Upper lobe of right lung (tissue), 1 donor: Measurements from ENCODE around the gene TM2D3. TPM values are rescaled to one million over a fixed set of nuclear protein-coding genes. Genes with fewer than 3 reads are reported as not detected.

Experiments used
- ATAC-seq: fragments of 200-7000 bp; cut with Tn5 transposase; one replicate; pipeline ENCODE4 v1.9.1; 2020; ENCODE audit warnings: mild to moderate bottlenecking, moderate library complexity
- DNase-seq: peaks from one replicate; pipeline ENCODE4 v3.0.0-alpha.2; 2020
- H3K27ac ChIP-seq: fragments of 200-600 bp; one replicate; pipeline ENCODE4 v1.8.0; 2022
- H3K27me3 ChIP-seq: fragments of 200-600 bp; one replicate; pipeline ENCODE4 v1.8.0; 2022; ENCODE audit warnings: mild to moderate bottlenecking
- H3K36me3 ChIP-seq: fragments of 200-600 bp; one replicate; pipeline ENCODE4 v1.8.0; 2022
- H3K4me1 ChIP-seq: fragments of 200-600 bp; one replicate; pipeline ENCODE4 v1.8.0; 2022
- H3K4me3 ChIP-seq: fragments of 200-600 bp; one replicate; pipeline ENCODE4 v1.8.0; 2022; ENCODE audit warnings: mild to moderate bottlenecking
- H3K9me3 ChIP-seq: fragments of 200-600 bp; one replicate; pipeline ENCODE4 v1.8.0; 2022
- intact Hi-C: fragments of 100-400 bp; cut with DNase I; formaldehyde crosslinking; loops from one replicate; pipeline ENCODE4 v1.11.0; 2022
- total RNA-seq: library from RNA; stranded (reverse); fragmentation: NEBNext Ultra II Directional; extraction: Animal tissue kit (Norgen Biotek cat#: 25700); gene quantifications from one replicate; pipeline ENCODE4 v1.2.1, GENCODE V29; 2021
- TF ChIP-seq, protein P1 (sequence below): fragments of 200-600 bp; IDR thresholded peaks from one replicate; pipeline ENCODE4 v1.8.0; 2022; ENCODE audit warnings: antibody characterized with exemption
- donor health status: DM: no; HTN: yes; CAD: no; lungs with severe emphysema.

The TM2D3 gene
- total RNA-seq, 1 donor from 2014 or later = 47.4 TPM

DNA sequence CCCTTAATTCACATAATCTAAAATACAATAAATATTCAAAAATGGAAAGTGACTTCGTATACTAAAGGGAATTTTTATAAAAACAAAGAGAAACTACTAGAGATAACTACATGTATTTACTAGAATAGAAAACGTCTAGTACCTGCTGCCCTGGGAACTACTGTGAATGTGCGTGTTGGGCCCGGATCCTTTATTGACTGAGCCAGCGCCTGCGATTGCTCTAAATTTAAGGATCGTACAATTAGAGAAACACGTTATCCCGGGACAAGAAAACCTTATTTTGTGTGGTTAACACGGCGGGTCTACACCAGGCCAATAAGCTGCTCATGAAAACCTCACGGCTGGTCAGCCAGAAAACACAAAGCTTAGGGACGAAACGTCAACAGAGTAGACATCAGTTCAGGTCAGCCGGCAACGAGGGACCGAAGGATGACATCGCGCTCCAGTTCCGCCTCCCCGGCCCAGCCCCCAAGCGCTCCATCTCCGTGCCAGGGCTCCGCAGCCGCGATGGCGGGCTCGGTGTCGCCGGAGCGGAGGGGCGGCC is 555 bp downstream of the TM2D3 start:
- intact Hi-C loops = no loop called here

DNA sequence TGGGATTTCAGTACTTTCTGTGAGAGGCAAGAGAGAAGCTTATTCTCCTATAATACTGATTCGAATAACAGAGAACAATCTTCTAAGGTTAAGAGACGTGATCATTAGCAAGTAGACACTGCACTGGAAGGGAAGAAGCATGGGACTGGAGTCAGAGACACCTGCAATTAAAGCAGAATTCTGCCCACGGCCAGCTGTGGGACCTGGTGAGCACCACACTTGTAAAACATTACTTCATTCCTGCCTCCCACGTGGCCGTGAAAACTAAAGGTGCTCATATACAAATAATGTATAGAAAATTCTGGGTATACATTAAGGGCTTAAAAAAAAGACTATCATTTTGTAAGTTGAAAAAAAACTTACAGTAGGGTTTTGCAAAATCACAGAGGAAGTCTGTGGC is 2.0 kb downstream of the TM2D3 start:
- Histone ChIP-seq H3K4me1 (peaks cover 29% of the 10 kb centered on the region), H3K27me3 (no peaks in the 10 kb centered on the region), H3K36me3 (peaks cover 45% of the 10 kb centered on the region), H3K4me3 (no peak overlapping the region), H3K27ac (no peak overlapping the region), H3K9me3 (no peaks in the 10 kb centered on the region)
- DNase-seq = no peak
- ATAC-seq = no peak
- intact Hi-C loops = no loop called here
- TF ChIP-seq, protein P1, sequence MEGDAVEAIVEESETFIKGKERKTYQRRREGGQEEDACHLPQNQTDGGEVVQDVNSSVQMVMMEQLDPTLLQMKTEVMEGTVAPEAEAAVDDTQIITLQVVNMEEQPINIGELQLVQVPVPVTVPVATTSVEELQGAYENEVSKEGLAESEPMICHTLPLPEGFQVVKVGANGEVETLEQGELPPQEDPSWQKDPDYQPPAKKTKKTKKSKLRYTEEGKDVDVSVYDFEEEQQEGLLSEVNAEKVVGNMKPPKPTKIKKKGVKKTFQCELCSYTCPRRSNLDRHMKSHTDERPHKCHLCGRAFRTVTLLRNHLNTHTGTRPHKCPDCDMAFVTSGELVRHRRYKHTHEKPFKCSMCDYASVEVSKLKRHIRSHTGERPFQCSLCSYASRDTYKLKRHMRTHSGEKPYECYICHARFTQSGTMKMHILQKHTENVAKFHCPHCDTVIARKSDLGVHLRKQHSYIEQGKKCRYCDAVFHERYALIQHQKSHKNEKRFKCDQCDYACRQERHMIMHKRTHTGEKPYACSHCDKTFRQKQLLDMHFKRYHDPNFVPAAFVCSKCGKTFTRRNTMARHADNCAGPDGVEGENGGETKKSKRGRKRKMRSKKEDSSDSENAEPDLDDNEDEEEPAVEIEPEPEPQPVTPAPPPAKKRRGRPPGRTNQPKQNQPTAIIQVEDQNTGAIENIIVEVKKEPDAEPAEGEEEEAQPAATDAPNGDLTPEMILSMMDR = no peak

More for the DNA sequence above, 555 bp downstream of the TM2D3 start:
- H3K27ac ChIP-seq = peak overlapping the region; percentile 97
- ATAC-seq = peak; percentile 71
- no peak for DNase-seq
- peaks cover 39% of the 10 kb centered on the region for H3K36me3 ChIP-seq
- TF ChIP-seq, protein P1 = no peak
- H3K4me1 ChIP-seq = peaks cover 29% of the 10 kb centered on the region
- no peaks in the 10 kb centered on the region for H3K27me3 ChIP-seq
- H3K4me3 ChIP-seq = peak overlapping the region; percentile 89
- no peaks in the 10 kb centered on the region for H3K9me3 ChIP-seq

DNA sequence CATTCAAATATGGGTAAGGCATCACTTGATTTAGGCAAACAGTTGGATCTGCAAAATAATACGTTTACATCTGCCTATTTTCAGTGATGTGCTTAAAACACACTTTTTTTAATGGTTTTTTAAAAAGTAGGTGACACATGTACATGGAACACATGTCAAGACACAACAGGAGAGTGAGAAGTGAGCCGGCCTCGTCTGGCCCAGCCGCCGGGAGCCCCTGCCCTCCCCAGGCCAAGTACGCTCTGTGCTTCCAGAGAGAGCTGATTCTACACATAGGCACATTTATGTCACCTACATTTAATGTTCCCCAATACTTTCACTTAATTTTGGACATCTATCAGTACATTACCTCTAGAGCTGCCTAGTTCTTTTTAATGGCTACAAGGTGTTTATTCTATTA is 3.8 kb downstream of the TM2D3 start:
- intact Hi-C loops = loop anchor here (10.0 kb wide), 1 partner anchor 344 kb away; no protein-coding TSS in a partner anchor
- peaks cover 26% of the 10 kb centered on the region for H3K4me1 ChIP-seq
- TF ChIP-seq, protein P1 = no peak
- no peaks in the 10 kb centered on the region for H3K27me3 ChIP-seq
- H3K9me3 ChIP-seq = no peaks in the 10 kb centered on the region
- no peak for DNase-seq
- H3K4me3 ChIP-seq = no peak overlapping the region
- no peak for ATAC-seq
- no peak overlapping the region for H3K27ac ChIP-seq
- H3K36me3 ChIP-seq = peaks cover 62% of the 10 kb centered on the region

DNA sequence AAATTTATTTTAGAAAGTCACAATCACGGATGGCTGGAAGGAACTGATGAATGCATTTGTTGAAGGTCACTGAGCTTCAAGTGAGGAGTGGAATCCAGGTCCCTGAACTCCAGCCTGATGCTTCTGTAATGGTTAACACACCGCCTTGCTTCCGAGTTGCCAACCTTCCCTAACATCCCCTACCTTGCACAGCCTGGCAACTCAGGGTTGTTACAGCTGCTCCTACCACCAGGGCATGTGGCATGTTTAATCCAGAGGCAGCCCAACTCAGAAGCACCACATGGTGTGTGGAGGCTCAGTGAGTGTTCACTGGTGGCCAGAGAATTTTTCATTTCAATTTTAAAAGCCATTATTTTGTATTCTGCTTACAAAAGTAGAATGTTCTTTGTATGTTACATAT is 4.9 kb downstream of the TM2D3 start:
- TF ChIP-seq, protein P1 = no peak
- intact Hi-C loops = loop anchor here (10.0 kb wide), 1 partner anchor 342 kb away; no protein-coding TSS in a partner anchor
- H3K36me3 ChIP-seq = peaks cover 73% of the 10 kb centered on the region

DNA sequence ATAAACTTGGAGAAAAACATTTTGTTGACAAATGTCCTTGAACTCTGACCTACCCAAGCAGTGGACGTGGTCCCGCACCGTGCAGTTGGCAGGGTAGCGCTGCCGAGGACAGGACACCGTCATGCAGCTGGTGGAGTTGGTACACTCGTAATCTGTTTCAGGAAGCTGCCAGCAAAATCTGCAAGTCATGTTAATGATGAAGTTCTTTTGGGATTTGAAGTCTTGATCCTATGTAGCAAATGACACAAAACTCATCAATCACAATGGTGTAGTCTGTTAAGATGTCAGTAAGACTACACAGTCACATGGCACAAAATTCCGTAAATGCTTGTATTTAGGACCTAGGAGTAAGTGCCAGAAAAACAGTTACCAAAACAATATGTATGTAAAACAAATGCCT is 5.5 kb downstream of the TM2D3 start:
- TF ChIP-seq, protein P1 = no peak
- Histone ChIP-seq H3K36me3 (peaks cover 79% of the 10 kb centered on the region), H3K9me3 (no peaks in the 10 kb centered on the region), H3K27me3 (no peaks in the 10 kb centered on the region), H3K4me3 (no peak overlapping the region), H3K27ac (no peak overlapping the region), H3K4me1 (peaks cover 21% of the 10 kb centered on the region)
- intact Hi-C loops = loop anchor here (10.0 kb wide), 1 partner anchor 342 kb away; no protein-coding TSS in a partner anchor
- ATAC-seq (no peak), DNase-seq (no peak)

More for the DNA sequence above, 4.9 kb downstream of the TM2D3 start:
- DNase-seq = no peak
- Histone ChIP-seq H3K27me3 (no peaks in the 10 kb centered on the region), H3K4me3 (no peak overlapping the region), H3K27ac (no peak overlapping the region), H3K9me3 (no peaks in the 10 kb centered on the region), H3K4me1 (peaks cover 19% of the 10 kb centered on the region)
- ATAC-seq = no peak
